Neural cell (in vitro differentiated cells): Measurements from ENCODE around the gene THRB.

Experiments
- CTCF ChIP-seq: fragments of 450-650 bp; IDR thresholded peaks from 2 replicates; pipeline ENCODE4 v1.5.1; 2014; ENCODE audit warnings: antibody characterized with exemption, mild to moderate bottlenecking, moderate library complexity; ENCODE audit not compliant: poor library complexity, severe bottlenecking
- EP300 ChIP-seq: fragments of 450-650 bp; conservative IDR thresholded peaks from 2 replicates; pipeline ENCODE4 v1.6.1; 2014; ENCODE audit warnings: antibody characterized with exemption, mild to moderate bottlenecking, moderate library complexity; ENCODE audit not compliant: poor library complexity, severe bottlenecking
- EZH2 ChIP-seq: fragments of 200-600, 300-800 bp; shearing (Covaris generic), sonication (generic); IDR thresholded peaks from 2 replicates; pipeline ENCODE4 v1.6.1; 2014; ENCODE audit warnings: antibody characterized with exemption, low read length, borderline replicate concordance, mild to moderate bottlenecking; ENCODE audit not compliant: insufficient read depth, poor library complexity, severe bottlenecking
- POLR2AphosphoS5 ChIP-seq: IDR thresholded peaks from 2 replicates; pipeline ENCODE4 v1.6.1; 2012
- RAD21 ChIP-seq: fragments of 450-650 bp; conservative IDR thresholded peaks from 2 replicates; pipeline ENCODE4 v1.6.1; 2014; ENCODE audit warnings: antibody characterized with exemption, mild to moderate bottlenecking, moderate library complexity
- REST ChIP-seq: IDR thresholded peaks from 2 replicates; pipeline ENCODE4 v1.6.1; 2012; ENCODE audit warnings: borderline replicate concordance
- SMC3 ChIP-seq: fragments of 450-650 bp; conservative IDR thresholded peaks from 2 replicates; pipeline ENCODE4 v1.6.1; 2014; ENCODE audit warnings: antibody characterized with exemption, mild to moderate bottlenecking, moderate library complexity; ENCODE audit not compliant: poor library complexity
- TAF1 ChIP-seq: IDR thresholded peaks from 2 replicates; pipeline ENCODE4 v1.6.1; 2012; ENCODE audit warnings: low read depth

- TF ChIP-seq REST (no peak), EP300 (no peak), RAD21 (no peak), CTCF (no peak), POLR2AphosphoS5 (no peak), EZH2 (no peak), SMC3 (no peak), TAF1 (no peak)
Observed at GRCh38 chr3:24375947-24376384, 118.7 kb downstream of the THRB start.
